HG02571 (cell line): ENCODE measurements around the gene MCM10.

Source experiments
- ATAC-seq: cut with Tn5 transposase; IDR thresholded peaks from one replicate; pipeline ENCODE4 v1.9.1; 2021; ENCODE audit warnings: mild to moderate bottlenecking, moderate library complexity; ENCODE audit not compliant: unreplicated experiment

MCM10 gene

DNA sequence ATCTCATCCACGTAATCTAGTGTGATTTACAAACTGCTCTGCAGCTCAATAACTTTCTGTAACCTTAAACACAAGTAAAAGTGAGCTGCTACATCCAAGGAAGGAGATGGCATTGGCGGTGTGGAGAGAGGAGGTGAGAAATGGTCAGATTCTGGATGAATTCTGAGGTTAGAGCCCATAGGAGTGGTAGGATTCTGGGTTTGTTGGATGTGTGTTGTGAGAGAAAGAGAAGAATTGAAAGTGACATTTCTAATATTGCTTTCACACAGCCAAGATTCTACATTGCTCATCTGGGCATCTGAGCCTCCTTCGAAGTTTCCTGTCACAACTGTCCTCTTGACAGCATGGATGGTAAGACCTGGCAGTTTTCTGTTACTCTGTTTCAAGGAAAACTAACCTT, 2.5 kb downstream of the MCM10 start:
- ATAC-seq: no peak

DNA sequence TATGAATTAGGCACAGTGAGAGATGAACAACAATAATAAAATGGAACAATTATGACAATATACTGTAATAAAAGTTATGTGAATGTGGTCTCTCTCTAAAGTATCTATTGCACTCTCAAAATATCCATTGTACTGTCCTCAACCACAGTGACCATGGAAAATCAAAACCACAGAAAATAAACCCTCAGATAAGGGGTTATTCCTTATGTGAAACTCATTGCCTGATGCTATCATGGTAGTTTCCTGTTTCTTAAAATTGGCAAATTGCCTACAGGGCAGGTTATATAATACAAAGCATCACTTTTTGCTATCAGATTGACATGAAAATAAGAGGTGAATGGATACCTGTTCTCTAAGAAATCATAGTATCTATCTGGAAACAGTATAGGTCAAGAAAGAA, 3.8 kb downstream of the MCM10 start:
- ATAC-seq: no peak

DNA sequence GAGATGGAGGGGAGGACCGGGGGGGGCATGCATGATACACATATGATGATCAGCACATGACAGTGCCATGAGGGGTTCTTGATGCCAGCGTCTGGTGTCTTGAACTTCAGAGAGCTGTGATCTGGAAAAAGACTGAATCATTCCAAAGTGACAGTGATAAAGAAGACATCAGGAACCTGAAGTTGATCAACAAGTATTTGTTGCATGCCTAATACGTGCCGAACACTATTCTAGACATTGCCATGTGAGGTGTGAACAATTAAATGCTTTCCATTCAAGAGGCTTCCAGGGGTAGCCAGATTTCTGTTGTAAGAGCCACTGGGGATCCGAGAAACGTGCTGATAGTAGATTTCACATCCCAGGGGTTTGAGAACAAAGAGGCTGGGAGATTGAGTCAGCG, 6.2 kb downstream of the MCM10 start:
- no peak for ATAC-seq

DNA sequence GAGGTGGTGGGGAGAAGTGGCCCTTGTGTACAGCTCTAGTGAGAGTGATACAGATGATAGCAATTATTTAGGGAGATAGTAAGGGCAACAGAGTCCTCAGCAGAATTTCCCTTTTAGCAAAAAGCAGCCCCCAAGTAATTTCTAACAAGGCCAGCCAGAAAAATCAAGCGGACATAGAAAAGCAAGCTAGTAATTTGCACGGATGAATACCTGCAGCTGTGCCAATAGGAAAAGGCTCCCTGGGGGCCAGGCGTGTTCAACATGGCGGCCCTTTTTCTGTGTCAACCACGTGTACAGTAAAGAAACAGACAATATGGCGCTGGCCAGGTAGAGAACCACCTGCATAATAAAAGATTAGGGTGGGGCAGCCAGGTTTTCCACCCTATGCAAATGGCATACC, 7.4 kb downstream of the MCM10 start:
- ATAC-seq: no peak

DNA sequence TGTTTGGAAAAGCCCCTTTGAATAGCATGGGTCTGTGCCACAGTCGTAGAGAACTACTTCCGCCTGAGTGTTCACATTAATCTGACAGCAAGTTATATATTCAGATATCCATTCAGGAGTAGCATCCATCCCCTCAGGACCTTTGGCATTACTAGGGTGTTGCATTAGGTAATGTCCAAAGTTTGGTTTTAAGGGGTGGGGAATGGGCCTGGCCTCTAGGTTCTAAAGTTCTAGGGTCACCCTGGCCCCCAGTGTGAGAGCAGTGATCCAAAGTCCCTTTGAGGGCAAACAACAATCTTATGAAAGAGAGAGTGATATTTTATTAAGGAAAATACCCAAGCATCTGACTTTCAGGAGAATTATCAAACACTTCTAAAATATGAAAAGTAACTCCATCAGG, 12.3 kb downstream of the MCM10 start:
- ATAC-seq: no peak

DNA sequence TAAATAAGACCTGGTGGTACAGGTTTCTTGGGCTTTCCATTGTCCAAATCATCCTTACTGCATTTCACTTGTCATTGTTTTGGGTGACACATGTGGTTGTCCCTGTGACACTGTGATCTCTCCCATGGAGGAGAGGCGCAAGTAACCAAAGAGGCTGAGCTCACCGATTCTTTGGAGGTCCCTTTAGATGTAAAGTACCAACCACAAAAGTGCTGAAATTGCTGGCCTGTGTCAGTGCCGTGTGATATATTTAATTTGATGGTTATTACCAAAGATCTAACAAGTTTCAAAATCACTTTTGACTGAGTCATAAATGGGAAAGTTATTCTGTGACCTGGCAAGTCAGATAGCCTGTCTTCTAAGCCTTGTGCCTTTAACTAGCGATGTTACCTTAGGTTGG, 19.4 kb downstream of the MCM10 start:
- no peak for ATAC-seq

DNA sequence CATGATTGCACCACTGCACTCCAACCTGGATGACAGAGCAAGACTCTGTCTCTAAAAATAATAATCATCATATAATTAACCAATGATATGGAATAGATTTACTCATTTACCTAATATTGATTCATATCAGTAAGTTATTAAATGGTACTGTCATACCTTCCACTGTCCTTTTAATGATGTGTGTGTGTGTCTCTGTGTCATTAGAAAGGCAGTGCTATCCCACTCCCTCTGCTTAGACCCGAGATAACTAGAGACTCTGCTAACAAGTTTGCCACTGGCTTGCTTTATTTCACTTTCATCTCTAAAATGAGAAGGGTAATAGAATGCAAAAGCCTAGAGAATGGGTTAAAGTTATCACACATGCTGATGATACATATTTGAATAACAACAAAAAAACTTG, 21.1 kb downstream of the MCM10 start:
- ATAC-seq: no peak

DNA sequence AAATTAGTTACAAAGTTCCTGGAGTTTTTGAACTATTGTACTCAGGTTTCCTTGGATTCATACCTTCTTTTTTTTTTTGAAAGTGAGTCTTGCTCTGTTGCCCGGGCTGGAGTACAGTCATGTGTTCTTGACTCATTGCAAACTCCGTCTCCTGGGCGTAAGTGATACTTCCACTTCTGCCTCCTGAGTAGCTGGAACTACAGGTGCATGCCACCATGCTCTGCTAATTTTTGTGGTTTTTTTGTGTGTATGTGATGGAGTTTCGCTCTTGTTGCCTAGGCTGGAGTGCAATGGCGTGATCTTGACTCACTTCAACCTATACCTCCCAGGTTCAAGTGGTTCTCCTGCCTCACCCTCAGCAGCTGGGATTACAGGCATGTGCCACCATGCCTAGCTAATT, 22.3 kb downstream of the MCM10 start:
- no peak for ATAC-seq

DNA sequence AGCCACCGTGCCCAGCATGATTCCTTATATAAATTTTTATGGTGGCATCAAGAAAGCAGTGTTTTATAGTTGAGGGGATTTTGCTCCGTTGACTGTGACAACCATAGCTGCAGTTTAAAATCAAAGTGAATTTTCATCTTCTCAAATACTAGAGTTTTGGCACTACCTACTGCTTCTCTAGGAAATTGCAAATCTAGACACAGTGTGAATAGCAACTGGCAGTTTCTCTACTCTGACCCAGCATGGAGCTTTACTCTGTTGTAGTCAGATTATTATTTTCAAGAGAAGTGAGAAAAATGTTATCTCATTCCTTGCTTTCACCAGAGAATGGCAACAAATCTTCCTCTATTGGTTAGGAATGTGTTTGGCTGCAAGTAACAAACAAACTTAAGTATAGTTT, 22.9 kb downstream of the MCM10 start:
- no peak for ATAC-seq

DNA sequence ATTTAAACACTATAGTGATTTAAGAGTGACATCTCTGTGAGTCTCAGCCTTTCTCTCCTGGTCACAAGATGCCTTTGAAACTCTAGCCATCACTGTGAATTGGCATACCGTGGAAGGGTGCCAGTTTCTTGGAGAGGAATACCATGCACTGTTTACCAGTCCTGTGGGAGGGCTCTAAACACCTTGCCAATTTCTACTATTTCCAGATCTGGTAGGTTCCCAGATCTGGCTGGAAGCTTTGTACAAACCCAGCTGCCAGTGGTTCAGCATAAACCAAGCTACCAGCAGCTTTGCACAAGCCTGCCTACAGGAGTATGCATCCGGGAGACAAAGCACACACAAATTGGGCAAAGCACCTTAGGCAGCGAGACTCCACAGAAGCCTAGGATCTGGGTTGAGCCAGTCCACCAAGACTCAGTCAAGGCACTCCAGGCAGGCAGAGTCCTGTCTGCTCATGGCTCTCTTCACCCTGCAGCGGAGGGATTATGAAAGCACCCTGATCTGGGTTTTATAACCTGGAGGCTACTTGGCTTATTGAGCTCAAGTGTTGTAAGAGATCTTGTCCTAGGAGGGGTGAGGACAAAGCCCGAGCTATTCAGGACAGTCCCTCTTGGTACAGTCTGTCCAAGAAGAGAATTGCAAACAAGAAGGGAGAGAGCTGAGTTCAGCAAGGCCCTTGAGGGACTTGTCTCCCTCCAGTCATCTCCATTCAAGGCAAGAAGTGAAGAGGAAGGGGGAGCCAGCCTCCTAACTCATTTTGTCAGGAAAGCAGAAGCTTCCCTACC, 23.6 kb downstream of the MCM10 start:
- ATAC-seq: no peak

DNA sequence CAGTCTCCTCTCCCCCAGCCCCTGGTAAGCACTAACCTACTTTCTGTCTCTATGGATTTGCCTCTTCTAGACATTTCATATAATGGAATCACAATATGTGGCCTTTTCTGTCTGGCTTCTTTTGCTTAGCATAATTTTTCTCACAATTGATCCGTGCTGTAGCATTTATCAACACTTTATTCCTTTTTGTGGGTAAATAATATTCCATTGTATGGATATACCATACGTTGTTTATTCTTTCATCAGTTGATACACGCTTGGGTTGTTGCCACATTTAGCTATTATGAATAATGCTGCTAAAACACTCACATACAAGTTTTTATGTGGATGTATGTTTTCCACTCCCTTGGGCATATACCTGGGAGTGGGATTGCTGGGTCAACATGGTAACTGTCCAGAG, 25.8 kb downstream of the MCM10 start:
- ATAC-seq: no peak

DNA sequence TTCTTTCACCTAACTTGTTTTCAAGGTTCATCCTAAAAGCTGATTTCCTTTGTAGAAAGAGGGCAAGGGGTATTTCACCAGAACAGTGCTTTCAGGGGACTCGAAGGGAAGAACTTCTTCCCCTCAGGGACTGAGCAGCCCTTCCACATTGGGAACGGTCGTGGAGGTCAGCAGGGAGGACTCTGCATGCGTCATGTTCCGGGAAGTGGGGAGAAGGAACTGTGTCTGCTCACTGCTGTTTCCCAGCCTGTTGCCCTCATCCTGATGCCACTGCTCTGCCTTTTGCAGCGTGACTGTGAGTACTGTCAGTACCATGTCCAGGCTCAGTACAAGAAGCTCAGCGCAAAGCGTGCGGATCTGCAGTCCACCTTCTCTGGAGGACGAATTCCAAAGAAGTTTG, 27.2 kb downstream of the MCM10 start:
- ATAC-seq: no peak

DNA sequence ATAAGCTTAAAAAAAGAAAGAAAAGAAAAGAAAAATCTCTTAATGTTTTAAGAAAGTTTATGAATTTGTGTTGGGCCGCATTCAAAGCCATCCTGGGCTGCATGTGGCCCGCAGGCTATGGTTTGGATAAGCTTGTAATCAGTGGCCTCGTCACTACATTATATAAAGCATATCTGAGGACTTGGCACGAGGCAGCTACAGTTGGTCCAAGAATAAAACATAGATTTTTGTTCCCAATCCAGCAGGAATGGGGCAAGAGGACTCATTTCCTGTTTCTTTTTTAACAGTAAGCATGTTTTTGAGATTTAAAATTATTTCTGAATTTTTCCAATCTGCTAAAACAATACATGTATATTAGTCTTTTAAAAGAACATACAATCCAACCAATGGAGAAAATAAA, 28.6 kb downstream of the MCM10 start:
- ATAC-seq: no peak

DNA sequence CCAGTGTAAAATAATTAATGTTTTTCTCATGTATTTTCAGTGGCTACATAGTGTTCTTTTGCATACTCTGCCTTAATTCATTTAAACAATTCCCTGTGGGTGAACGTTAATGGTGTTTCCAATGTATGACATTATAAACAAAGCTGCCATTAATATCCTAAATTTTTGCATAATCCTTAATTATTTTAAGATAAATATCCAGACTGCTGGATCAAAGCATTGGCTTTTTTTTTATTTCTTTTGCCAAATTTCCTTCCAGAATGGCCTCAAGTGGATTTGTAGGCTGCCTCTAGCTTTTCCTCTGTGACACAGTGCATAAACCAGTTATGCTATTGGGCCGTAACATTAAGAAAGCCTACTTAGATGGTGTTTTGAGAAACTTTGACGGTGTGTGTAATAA, 29.5 kb downstream of the MCM10 start:
- no peak for ATAC-seq

DNA sequence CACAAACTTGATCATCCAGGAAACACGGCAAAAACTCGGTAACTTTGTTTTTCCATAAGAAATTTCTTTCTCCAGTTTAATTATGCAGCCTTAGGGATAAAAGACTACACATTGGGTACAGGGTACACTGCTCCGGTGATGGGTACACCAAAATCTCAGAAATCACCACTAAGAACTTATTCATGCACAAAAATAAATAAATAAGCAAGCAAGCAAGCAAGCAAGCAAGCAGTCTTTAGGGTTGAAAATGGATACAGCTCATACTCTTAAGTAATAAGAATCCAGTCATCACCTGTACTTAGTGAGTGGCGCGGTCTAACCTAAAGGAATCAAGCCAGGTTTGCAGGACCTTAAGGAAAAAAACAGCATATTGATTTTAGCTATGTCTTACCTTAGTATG, 30.0 kb downstream of the MCM10 start:
- no peak for ATAC-seq

DNA sequence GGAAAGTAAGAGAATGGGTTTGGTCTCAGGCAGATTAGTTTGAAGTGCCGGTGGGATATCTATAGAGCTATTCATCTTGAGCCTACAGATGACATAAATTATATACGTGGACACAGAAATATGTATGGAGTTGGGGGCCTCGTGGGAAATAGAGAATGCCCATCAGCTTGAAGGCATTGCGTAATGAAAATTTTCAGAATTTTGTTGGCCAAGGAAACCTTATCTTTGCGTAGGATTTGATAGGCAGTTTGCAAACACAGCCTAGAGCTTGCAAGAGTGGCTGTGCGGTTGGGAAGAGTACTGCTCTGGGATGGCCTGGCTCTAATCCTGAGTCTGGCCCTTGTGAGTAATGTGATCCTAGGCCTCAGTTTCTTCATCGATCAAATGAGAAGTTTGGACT, 32.3 kb downstream of the MCM10 start:
- no peak for ATAC-seq

DNA sequence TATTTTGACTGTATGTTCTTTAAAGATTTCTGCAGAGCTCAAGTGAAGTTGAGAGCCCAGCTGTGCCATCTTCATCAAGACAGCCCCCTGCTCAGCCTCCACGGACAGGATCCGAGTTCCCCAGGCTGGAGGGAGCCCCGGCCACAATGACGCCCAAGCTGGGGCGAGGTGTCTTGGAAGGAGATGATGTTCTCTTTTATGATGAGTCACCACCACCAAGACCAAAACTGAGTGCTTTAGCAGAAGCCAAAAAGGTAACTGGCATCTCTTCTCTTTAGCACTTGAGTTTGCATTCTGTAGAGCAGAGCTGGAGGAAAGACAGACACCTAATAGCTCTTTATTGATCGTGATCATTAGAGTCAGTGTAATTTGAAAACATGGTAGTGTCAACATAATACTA, 33.7 kb downstream of the MCM10 start:
- ATAC-seq: no peak

DNA sequence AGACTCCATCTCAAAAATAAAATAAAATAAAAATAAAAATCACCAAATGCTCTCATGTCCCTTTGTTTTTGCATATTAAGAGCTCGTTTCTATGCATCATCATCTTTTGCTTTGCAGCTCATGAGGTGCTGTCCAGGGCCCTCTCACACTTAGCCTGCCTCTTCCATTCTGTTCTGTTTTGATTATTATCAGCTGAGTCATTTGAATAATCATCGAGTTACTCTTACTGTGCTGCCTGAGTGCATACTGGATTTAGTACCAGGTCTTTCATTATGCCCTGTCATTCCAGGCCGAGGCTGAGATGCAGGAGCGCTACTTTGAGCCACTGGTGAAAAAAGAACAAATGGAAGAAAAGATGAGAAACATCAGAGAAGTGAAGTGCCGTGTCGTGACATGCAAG, 39.8 kb downstream of the MCM10 start:
- ATAC-seq: no peak

DNA sequence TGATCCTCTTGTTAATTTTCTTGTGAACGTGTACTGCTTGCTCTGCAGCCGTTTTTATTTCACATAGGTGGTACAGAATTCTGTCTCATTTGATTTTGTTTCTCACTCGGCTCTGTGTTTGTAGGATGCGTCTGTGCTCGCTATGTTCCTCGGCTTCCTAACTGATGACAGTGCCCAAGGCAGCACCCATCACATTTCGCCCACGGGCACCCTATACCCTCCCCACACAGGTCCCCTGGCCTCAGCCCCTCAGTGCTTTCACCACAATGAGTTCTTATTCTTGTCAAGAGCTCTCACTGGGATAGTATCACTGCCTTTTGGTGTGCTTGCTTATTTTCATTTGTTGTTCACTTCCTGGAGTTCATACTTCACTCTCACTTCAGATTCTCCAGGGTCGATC, 44.7 kb downstream of the MCM10 start:
- no peak for ATAC-seq

DNA sequence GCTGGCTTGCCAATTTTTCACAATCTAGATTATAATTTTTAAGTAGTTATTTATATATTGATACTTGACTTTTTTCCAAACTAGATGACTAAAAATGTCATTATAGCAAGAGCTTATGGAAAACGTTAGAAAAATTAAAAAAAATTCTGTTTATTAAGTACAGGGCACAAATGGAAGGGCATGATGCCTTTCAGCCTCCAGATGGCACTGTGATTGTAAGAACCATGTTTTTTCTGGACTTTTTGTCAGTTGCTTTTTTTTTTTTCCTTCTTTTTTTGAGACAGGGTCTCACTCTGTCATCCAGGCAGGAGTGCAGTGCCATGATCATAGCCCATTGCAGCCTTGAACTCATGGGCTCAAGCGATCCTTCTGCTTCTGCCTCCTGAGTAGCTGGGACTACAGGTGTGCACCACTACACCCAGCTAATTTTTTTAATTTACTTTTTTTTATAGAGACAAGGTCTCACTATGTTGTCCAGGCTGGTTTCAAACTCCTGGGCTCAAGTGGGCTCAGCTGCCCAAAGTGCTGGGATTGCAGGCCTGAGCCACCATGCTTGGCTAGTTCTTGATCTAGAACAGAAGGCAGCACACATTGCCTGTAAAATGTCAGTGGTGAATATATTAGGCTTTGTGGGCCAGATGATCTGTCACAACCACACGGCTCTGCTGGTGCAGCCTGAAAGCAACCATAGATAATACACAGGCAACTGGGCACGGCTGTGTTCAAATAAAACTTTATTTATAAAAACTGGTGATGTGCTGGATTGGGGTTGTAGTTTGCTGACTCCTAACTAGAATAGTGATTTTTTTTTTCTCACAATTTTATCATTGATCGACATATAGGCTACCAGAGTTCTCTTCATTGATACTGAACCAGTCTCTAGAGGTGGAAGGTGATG, 45.4 kb downstream of the MCM10 start:
- no peak for ATAC-seq

DNA sequence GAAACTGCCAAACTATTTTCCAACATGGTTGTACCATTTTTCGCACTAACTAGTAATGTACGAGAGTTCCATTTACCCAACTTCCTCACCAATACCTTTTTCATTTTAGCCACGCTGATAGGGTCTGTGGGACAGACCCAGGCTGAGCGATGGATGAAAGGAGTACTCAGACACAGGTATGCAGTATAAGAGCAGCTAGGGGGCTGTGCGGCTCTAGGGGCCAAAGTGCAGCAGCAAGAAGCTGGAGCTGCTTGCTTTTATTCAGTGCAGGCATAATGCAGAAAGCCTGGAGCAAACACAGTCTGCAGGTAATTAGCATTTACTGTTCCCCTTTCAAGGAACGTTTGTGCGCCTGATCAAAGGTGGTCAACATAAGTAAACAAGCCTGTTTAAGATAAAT, 51.8 kb downstream of the MCM10 start:
- ATAC-seq: no peak

DNA sequence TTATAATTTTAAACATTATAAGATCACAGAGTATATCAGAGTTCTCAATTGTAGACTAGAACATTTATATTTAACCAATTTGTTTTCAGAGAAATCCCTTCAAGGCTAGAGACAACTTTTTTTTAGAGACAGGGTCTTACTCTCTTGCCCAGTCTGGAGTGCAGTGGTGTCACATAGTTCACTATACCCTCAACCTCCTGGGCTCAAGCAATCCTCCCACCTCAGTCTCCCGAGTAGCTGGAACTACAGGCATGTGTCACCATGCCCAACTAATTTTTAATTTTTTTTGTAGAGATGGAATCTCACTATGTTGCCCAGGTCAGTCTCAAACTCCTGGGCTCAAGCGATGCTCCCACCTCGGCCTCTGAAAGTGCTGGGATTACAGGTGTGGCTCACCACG, 57.5 kb downstream of the MCM10 start:
- no peak for ATAC-seq
